H9 (cell line): ENCODE measurements around the gene PLEKHF1. TPM values are rescaled to one million over a fixed set of nuclear protein-coding genes. Genes with fewer than 3 reads are reported as not detected.

ENCODE experiments used
- DNase-seq: peaks from one replicate; pipeline ENCODE4 v3.0.0-alpha.2; 2017
- H2AFZ ChIP-seq: one replicate; pipeline ENCODE4 v1.6.1; 2013; ENCODE audit warnings: mild to moderate bottlenecking, low read length, control low read depth, moderate library complexity
- H2AK5ac ChIP-seq: 2 replicates; pipeline ENCODE4 v1.6.1; 2013; ENCODE audit warnings: low read length, control low read depth, mixed read lengths; ENCODE audit not compliant: insufficient read length
- H2BK120ac ChIP-seq: one replicate; pipeline ENCODE4 v1.6.1; 2013; ENCODE audit warnings: low read depth, mild to moderate bottlenecking, low read length, control low read depth, inconsistent platforms; ENCODE audit not compliant: poor library complexity, severe bottlenecking
- H2BK12ac ChIP-seq: 2 replicates; pipeline ENCODE4 v1.6.1; 2013; ENCODE audit warnings: low read length, control low read depth, mixed read lengths, low read depth; ENCODE audit not compliant: insufficient read length
- H2BK15ac ChIP-seq: 2 replicates; pipeline ENCODE4 v1.6.1; 2013; ENCODE audit warnings: low read depth, low read length, control low read depth
- H2BK20ac ChIP-seq: one replicate; pipeline ENCODE4 v1.6.1; 2013; ENCODE audit warnings: low read depth, mild to moderate bottlenecking, low read length, control low read depth, inconsistent platforms; ENCODE audit not compliant: poor library complexity, severe bottlenecking
- H2BK5ac ChIP-seq: 2 replicates; pipeline ENCODE4 v1.6.1; 2013; ENCODE audit warnings: low read length, control low read depth, mixed read lengths; ENCODE audit not compliant: insufficient read length
- H3K14ac ChIP-seq: 2 replicates; pipeline ENCODE4 v1.6.1; 2013; ENCODE audit warnings: low read length, control low read depth; ENCODE audit not compliant: insufficient read depth
- H3K18ac ChIP-seq: 2 replicates; pipeline ENCODE4 v1.6.1; 2013; ENCODE audit warnings: low read depth, mild to moderate bottlenecking, mixed read lengths, low read length, control low read depth; ENCODE audit not compliant: insufficient read length
- H3K23ac ChIP-seq: 2 replicates; pipeline ENCODE4 v1.6.1; 2013; ENCODE audit warnings: low read length, control low read depth, mixed read lengths, low read depth; ENCODE audit not compliant: insufficient read length
- H3K23me2 ChIP-seq: 2 replicates; pipeline ENCODE4 v1.6.1; 2013; ENCODE audit warnings: low read depth, mild to moderate bottlenecking, mixed read lengths, low read length, control low read depth; ENCODE audit not compliant: insufficient read length, poor library complexity, severe bottlenecking
- H3K27ac ChIP-seq: 2 replicates; pipeline ENCODE4 v1.5.1; 2013; ENCODE audit warnings: low read length, control low read depth, mixed read lengths, low read depth; ENCODE audit not compliant: insufficient read length
- H3K27me3 ChIP-seq: 2 replicates; pipeline ENCODE4 v1.6.1; 2013; ENCODE audit warnings: low read length, control low read depth, inconsistent platforms; ENCODE audit not compliant: insufficient read depth
- H3K4ac ChIP-seq: 2 replicates; pipeline ENCODE4 v1.6.1; 2013; ENCODE audit warnings: low read depth, mild to moderate bottlenecking, control low read depth, inconsistent platforms, low read length, moderate library complexity
- H3K4me1 ChIP-seq: 2 replicates; pipeline ENCODE4 v1.6.1; 2013; ENCODE audit warnings: low read length, control low read depth, inconsistent platforms; ENCODE audit not compliant: insufficient read depth
- H3K4me2 ChIP-seq: 2 replicates; pipeline ENCODE4 v1.6.1; 2013; ENCODE audit warnings: low read length, control low read depth, mixed read lengths; ENCODE audit not compliant: insufficient read length, insufficient read depth
- H3K56ac ChIP-seq: 2 replicates; pipeline ENCODE4 v1.6.1; 2013; ENCODE audit warnings: low read depth, mild to moderate bottlenecking, mixed read lengths, low read length, control low read depth; ENCODE audit not compliant: insufficient read length
- H3K79me1 ChIP-seq: 2 replicates; pipeline ENCODE4 v1.6.1; 2013; ENCODE audit warnings: low read depth, mild to moderate bottlenecking, moderate library complexity, low read length, control low read depth, inconsistent platforms; ENCODE audit not compliant: insufficient read depth, poor library complexity, severe bottlenecking
- H3K79me2 ChIP-seq: 2 replicates; pipeline ENCODE4 v1.6.1; 2013; ENCODE audit warnings: low read length, control low read depth, inconsistent platforms; ENCODE audit not compliant: insufficient read depth
- H3K9ac ChIP-seq: 2 replicates; pipeline ENCODE4 v1.6.1; 2013; ENCODE audit warnings: low read length, control low read depth, mixed read lengths; ENCODE audit not compliant: insufficient read length; ENCODE audit errors: extremely low read depth
- H3K9me3 ChIP-seq: one replicate; pipeline ENCODE4 v1.6.1; 2013; ENCODE audit warnings: low read depth, low read length, inconsistent platforms; ENCODE audit not compliant: control insufficient read depth
- H3T11ph ChIP-seq: one replicate; pipeline ENCODE4 v1.6.1; 2013; ENCODE audit warnings: mild to moderate bottlenecking, low read length, control low read depth, inconsistent platforms
- H4K20me1 ChIP-seq: one replicate; pipeline ENCODE4 v1.6.1; 2013; ENCODE audit not compliant: control insufficient read depth, insufficient read length, insufficient read depth
- H4K5ac ChIP-seq: 2 replicates; pipeline ENCODE4 v1.6.1; 2013; ENCODE audit warnings: low read depth, mild to moderate bottlenecking, mixed read lengths, low read length, control low read depth; ENCODE audit not compliant: insufficient read length
- H4K8ac ChIP-seq: replicated peaks from 2 replicates; pipeline ENCODE4 v1.6.1; 2013; ENCODE audit warnings: low read length, control low read depth, mixed read lengths, low read depth; ENCODE audit not compliant: insufficient read length
- H4K91ac ChIP-seq: 2 replicates; pipeline ENCODE4 v1.6.1; 2013; ENCODE audit warnings: low read depth, mild to moderate bottlenecking, moderate library complexity, mixed read lengths, low read length, control low read depth; ENCODE audit not compliant: insufficient read length
- H3K27ac Mint-ChIP-seq, 3 experiments: 2 replicates in 2 of 3; 3 replicates in 1 of 3; pipeline ENCODE4 v1.8.0; 2020 to 2021; ENCODE audit warnings: mixed read lengths in 3 of 3, mild to moderate bottlenecking in 1 of 3, moderate library complexity in 1 of 3
- H3K27me3 Mint-ChIP-seq: 2 replicates; pipeline ENCODE4 v1.8.0; 2021; ENCODE audit warnings: low read depth, mild to moderate bottlenecking, moderate library complexity, mixed read lengths
- H3K36me3 Mint-ChIP-seq, 3 experiments: 2 replicates in 2 of 3; 3 replicates in 1 of 3; pipeline ENCODE4 v1.8.0; 2020 to 2021; ENCODE audit warnings: low read depth in 3 of 3, mixed read lengths in 3 of 3; ENCODE audit not compliant: insufficient read depth in 1 of 3
- H3K4me1 Mint-ChIP-seq, 2 experiments: 2 replicates each; pipeline ENCODE4 v1.8.0; 2020; ENCODE audit warnings: mixed read lengths in 2 of 2
- H3K4me3 Mint-ChIP-seq, 2 experiments: 2 replicates in 1 of 2; 3 replicates in 1 of 2; pipeline ENCODE4 v1.8.0; 2020 to 2021; ENCODE audit warnings: mild to moderate bottlenecking in 2 of 2, mixed read lengths in 2 of 2, moderate library complexity in 1 of 2
- H3K9me3 Mint-ChIP-seq, 2 experiments: 2 replicates in 1 of 2; 3 replicates in 1 of 2; pipeline ENCODE4 v1.8.0; 2020; ENCODE audit warnings: mild to moderate bottlenecking in 2 of 2, mixed read lengths in 2 of 2, moderate library complexity in 1 of 2
- CTCF ChIP-seq: fragments of 200-600 bp; sonication (generic); conservative IDR thresholded peaks from 3 replicates; pipeline ENCODE4 v1.8.0; 2021; ENCODE audit warnings: antibody characterized with exemption, mild to moderate bottlenecking
- WGBS: extraction: QIAGEN DNeasy Blood & Tissue Kit; methylation state at CpG from one replicate; pipeline ENCODE4 v1.1.7; 2013; ENCODE audit warnings: missing lambda C conversion rate, low lambda C conversion rate, mixed read lengths; ENCODE audit not compliant: insufficient read length; ENCODE audit errors: extremely low coverage; 5-methylcytosine and 5-hydroxymethylcytosine counted together
- total RNA-seq: library from RNA; stranded (reverse); gene quantifications from 2 replicates; pipeline ENCODE4 v1.2.1, GENCODE V29; 2021

PLEKHF1 gene
- total RNA-seq, 1 experiment from 2014 or later: 4.9 TPM

- Histone ChIP-seq H4K91ac (no peak overlapping the region), H3K27ac (no peak overlapping the region), H2AK5ac (no peak overlapping the region), H3K79me1 (no peaks in the 10 kb centered on the region), H3K4ac (no peak overlapping the region; the same call in 1 of the 2 replicates), H4K5ac (no peak overlapping the region), H2BK20ac (no peak overlapping the region), H3K27me3 (no peaks in the 10 kb centered on the region), H3K9me3 (no peaks in the 10 kb centered on the region), H3K4me2 (no peak overlapping the region), H3K14ac (no peak overlapping the region; the same call in 1 of the 2 replicates), H2BK15ac (no peak overlapping the region), H3K79me2 (no peaks in the 10 kb centered on the region), H2BK12ac (no peak overlapping the region), H3K4me1 (no peaks in the 10 kb centered on the region), H2BK5ac (no peak overlapping the region), H2AFZ (no peak overlapping the region), H4K20me1 (no peaks in the 10 kb centered on the region), H3K23me2 (no peaks in the 10 kb centered on the region), H3K18ac (no peak overlapping the region), H3K56ac (no peak overlapping the region), H3K23ac (no peak overlapping the region), H3T11ph (no peak overlapping the region), H4K8ac (no peak overlapping the region), H3K9ac (no peak overlapping the region), H2BK120ac (no peak overlapping the region)
- no CpG with 5 or more reads among the region's 12 CpGs for WGBS
- no peak overlapping the region for H3K4me3 Mint-ChIP-seq
- no peaks in the 10 kb centered on the region; a peak in 2 of 5 replicates for H3K9me3 Mint-ChIP-seq
- H3K27me3 Mint-ChIP-seq: peaks cover 4% of the 10 kb centered on the region
- peaks cover 0 to under 1% of the 10 kb centered on the region in 2 experiments; a peak in 1 of 4 replicates for H3K4me1 Mint-ChIP-seq
- no peak for TF ChIP-seq CTCF
- H3K36me3 Mint-ChIP-seq: no peaks in the 10 kb centered on the region
- no peak overlapping the region for H3K27ac Mint-ChIP-seq
- no peak for DNase-seq
Observed at GRCh38 chr19:29636553-29637360, 28.5 kb upstream of the PLEKHF1 start.
